Measurements from ENCODE around the gene CEP126.
A peak's percentile ranks its signal among the peaks of the same experiment; 100 is the strongest.

The CEP126 gene

DNA sequence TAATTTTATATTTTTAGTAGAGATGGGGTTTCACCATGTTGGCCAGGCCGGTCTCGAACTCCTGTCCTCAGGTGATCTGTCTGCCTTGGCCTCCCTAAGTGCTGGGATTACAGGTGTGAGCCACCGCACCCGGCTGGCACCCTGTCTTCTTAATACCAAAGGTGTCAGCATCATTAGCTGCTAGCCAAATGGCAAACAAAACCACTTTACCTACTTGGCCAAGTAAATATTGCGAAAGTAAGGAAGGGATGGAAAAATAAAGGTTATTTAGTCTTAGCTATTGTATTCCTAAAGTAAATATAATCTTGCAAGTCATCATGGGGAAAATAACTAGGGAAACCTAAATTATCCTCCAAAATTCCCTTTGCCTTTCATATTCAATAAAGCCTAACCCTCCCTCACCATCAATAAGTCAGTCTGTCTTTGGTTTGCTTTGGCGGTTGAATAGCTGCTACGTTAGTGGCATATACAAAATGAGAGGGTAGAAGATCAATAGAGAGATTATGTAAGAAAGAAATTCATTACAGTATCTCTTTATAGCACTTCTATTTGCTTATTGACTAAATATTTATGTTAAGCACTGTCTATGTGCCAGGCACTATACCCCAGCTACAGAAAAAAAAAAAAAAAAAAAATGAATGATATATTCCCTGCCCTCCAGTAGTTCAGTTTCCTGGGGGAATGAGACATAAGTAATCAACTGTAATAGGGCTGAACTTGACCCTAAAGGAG lies 92.2 kb downstream of the CEP126 start:
- H3K9me3 ChIP-seq (ENCODE audit: control insufficient read depth in 2 of 2, low read length in 2 of 2), result no peaks in the 10 kb centered on the region
- H3K4me3 ChIP-seq (ENCODE audit: low read length in 2 of 2), result peak overlapping the region; percentile 6 to 33
- peak overlapping the region; percentile 80 to 86 for H3K27ac ChIP-seq (ENCODE audit: low read depth in 2 of 2, low read length in 2 of 2)
- H3K9ac ChIP-seq (ENCODE audit: low read depth in 1 of 2, low read length in 2 of 2), result no peak overlapping the region
- peaks cover 0 to 13% of the 10 kb centered on the region in 2 donors for H3K4me1 ChIP-seq (ENCODE audit: control insufficient read depth in 2 of 2, insufficient read depth in 2 of 2, low read length in 2 of 2)
- H3K36me3 ChIP-seq (ENCODE audit: control insufficient read depth in 2 of 2, insufficient read depth in 2 of 2, low read length in 2 of 2), result no peaks in the 10 kb centered on the region
- H3K27me3 ChIP-seq (ENCODE audit: control insufficient read depth in 2 of 2, insufficient read depth in 2 of 2, low read length in 2 of 2), result no peaks in the 10 kb centered on the region

DNA sequence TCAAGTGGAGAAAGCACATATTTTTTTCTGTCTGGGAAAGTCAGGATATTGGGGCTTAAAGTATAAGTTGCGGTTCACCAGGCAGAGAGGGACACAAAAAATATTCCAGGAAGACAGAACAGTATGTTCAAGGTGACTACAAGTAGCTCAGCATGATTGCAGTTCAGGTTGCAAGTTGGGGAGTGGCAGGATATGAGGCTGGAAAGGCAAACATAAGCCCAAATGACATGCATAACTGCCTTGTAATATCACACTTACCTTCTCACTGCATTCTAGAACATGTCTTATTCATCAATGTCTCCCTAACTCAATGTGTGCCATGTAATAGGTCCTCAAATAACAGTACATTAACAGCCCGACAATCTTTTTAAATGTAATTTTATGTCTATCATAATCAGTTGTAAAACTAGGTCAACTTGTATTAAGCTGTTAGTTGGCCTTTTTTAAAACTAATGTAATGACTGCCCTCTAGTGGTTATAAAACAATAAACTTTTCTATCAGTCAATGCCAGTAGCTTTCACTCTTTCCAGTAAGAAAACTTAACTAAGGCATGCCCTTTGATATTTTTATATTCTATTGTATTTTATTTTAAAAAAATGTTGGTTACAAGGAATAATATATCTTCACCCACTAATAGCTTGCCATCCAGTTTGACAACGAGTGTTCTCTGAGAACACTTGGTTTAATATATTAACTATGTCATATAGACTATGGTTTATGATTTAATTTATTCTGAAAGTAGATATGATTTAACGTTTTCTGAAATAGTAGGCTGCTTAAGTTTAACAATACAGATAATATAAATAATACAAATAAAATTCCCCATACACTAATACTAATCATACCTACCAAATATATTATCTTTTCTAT lies 93.0 kb downstream of the CEP126 start:
- H3K4me3 ChIP-seq (ENCODE audit: low read length in 2 of 2), result peak overlapping the region; percentile 33 to 47
- no peak overlapping the region for H3K9ac ChIP-seq (ENCODE audit: low read depth in 1 of 2, low read length in 2 of 2)
- H3K27ac ChIP-seq (ENCODE audit: low read depth in 2 of 2, low read length in 2 of 2), result peak overlapping the region; percentile 80 to 86
- no peaks in the 10 kb centered on the region for H3K36me3 ChIP-seq (ENCODE audit: control insufficient read depth in 2 of 2, insufficient read depth in 2 of 2, low read length in 2 of 2)
- H3K9me3 ChIP-seq (ENCODE audit: control insufficient read depth in 2 of 2, low read length in 2 of 2), result no peaks in the 10 kb centered on the region
- no peaks in the 10 kb centered on the region for H3K27me3 ChIP-seq (ENCODE audit: control insufficient read depth in 2 of 2, insufficient read depth in 2 of 2, low read length in 2 of 2)
- H3K4me1 ChIP-seq (ENCODE audit: control insufficient read depth in 2 of 2, insufficient read depth in 2 of 2, low read length in 2 of 2), result peaks cover 0 to 13% of the 10 kb centered on the region in 2 donors

DNA sequence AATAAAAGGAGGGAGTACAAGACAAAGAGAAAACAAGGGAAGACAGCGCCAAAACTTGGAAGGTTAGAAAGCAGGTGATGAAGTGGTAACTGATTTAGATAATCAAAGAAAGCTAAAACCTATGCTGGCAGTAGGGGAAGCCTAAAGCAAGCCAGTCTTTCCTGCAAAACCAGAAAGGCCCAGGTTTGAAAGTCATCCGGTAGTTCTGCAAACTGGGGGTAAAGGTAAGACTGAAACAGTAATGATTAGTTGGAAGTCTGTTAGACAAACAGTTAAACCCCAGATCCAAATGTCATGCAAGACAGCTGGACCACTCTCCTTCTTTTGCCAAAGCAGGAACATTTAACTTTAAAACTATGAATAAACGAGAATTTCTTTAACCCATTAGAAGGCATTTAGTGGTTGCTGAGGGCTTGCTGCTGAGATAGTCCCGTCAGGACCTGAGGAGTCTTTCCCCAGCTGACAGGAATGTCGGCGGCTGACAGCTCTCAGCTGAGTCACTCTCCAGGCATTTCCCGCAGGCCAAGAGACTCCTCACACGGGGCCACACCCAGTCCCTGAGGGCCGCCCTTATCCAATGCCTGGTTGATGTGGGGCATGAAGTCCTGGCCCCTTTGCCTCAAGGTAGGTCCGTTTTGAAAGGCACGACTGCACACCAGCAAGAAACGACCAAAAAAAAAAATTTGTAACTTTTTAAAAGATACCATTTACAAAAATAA lies 96.1 kb downstream of the CEP126 start:
- H3K9ac ChIP-seq (ENCODE audit: low read depth in 1 of 2, low read length in 2 of 2), result no peak overlapping the region
- no peaks in the 10 kb centered on the region for H3K36me3 ChIP-seq (ENCODE audit: control insufficient read depth in 2 of 2, insufficient read depth in 2 of 2, low read length in 2 of 2)
- H3K27ac ChIP-seq (ENCODE audit: low read depth in 2 of 2, low read length in 2 of 2), result no peak overlapping the region
- no peaks in the 10 kb centered on the region for H3K9me3 ChIP-seq (ENCODE audit: control insufficient read depth in 2 of 2, low read length in 2 of 2)
- H3K27me3 ChIP-seq (ENCODE audit: control insufficient read depth in 2 of 2, insufficient read depth in 2 of 2, low read length in 2 of 2), result no peaks in the 10 kb centered on the region
- no peak overlapping the region for H3K4me3 ChIP-seq (ENCODE audit: low read length in 2 of 2)
- H3K4me1 ChIP-seq (ENCODE audit: control insufficient read depth in 2 of 2, insufficient read depth in 2 of 2, low read length in 2 of 2), result peaks cover 0 to 13% of the 10 kb centered on the region in 2 donors

DNA sequence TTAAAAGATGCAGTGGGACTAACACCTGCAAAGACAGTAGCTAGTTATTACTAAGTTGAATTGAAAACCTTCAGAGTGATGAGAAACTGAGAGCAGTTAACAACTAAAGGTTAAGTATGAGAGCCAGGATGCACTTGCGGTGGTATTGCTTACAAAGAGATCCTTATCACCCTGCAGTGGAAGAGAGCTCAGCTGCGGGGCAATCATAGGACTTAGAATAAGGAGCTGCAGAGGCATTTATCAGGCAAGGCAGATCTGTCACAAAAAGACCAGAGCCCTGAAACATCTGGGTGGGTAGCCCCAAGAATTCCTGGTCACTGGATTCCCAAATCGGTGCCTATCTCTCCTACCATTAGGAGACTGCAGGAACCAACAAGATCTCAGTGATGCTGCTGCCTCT lies 98.1 kb downstream of the CEP126 start:
- Histone ChIP-seq H3K27ac (ENCODE audit: low read depth in 2 of 2, low read length in 2 of 2) (no peak overlapping the region), H3K9ac (ENCODE audit: low read depth in 1 of 2, low read length in 2 of 2) (no peak overlapping the region), H3K9me3 (ENCODE audit: control insufficient read depth in 2 of 2, low read length in 2 of 2) (no peaks in the 10 kb centered on the region), H3K27me3 (ENCODE audit: control insufficient read depth in 2 of 2, insufficient read depth in 2 of 2, low read length in 2 of 2) (no peaks in the 10 kb centered on the region), H3K4me3 (ENCODE audit: low read length in 2 of 2) (no peak overlapping the region), H3K36me3 (ENCODE audit: control insufficient read depth in 2 of 2, insufficient read depth in 2 of 2, low read length in 2 of 2) (no peaks in the 10 kb centered on the region), H3K4me1 (ENCODE audit: control insufficient read depth in 2 of 2, insufficient read depth in 2 of 2, low read length in 2 of 2) (peaks cover 0 to 4% of the 10 kb centered on the region in 2 donors)

DNA sequence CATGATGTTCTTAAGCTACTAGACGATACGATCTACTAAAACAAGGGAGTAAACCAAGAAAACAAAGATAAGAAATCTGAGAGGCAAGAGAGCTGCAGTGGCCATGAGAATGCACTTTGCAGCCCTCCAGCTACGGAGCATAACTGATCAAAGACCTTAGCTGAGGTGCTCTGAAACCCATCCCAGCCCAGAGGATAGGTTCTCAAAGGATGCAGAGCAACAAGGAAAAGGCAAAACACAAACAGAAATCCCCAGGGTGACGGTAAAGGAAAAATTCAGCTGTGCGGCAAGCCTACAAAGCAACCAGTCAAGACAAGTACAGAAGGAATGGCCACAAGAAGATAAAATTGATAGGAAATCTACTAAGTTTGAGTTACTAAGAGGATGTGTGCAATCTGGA lies 99.9 kb downstream of the CEP126 start:
- H3K4me1 ChIP-seq (ENCODE audit: control insufficient read depth in 2 of 2, insufficient read depth in 2 of 2, low read length in 2 of 2), result peaks cover 0 to 4% of the 10 kb centered on the region in 2 donors
- H3K9ac ChIP-seq (ENCODE audit: low read depth in 1 of 2, low read length in 2 of 2), result no peak overlapping the region
- no peak overlapping the region for H3K27ac ChIP-seq (ENCODE audit: low read depth in 2 of 2, low read length in 2 of 2)
- H3K9me3 ChIP-seq (ENCODE audit: control insufficient read depth in 2 of 2, low read length in 2 of 2), result no peaks in the 10 kb centered on the region
- H3K36me3 ChIP-seq (ENCODE audit: control insufficient read depth in 2 of 2, insufficient read depth in 2 of 2, low read length in 2 of 2), result no peaks in the 10 kb centered on the region
- H3K27me3 ChIP-seq (ENCODE audit: control insufficient read depth in 2 of 2, insufficient read depth in 2 of 2, low read length in 2 of 2), result no peaks in the 10 kb centered on the region
- H3K4me3 ChIP-seq (ENCODE audit: low read length in 2 of 2), result no peak overlapping the region

GRCh38 chr11:102017026-102017425 lies 102.2 kb downstream of the CEP126 start:
- H3K4me3 ChIP-seq (ENCODE audit: low read length in 2 of 2), result no peak overlapping the region
- H3K36me3 ChIP-seq (ENCODE audit: control insufficient read depth in 2 of 2, insufficient read depth in 2 of 2, low read length in 2 of 2), result no peaks in the 10 kb centered on the region
- no peak overlapping the region for H3K9ac ChIP-seq (ENCODE audit: low read depth in 1 of 2, low read length in 2 of 2)
- no peaks in the 10 kb centered on the region for H3K9me3 ChIP-seq (ENCODE audit: control insufficient read depth in 2 of 2, low read length in 2 of 2)
- H3K27me3 ChIP-seq (ENCODE audit: control insufficient read depth in 2 of 2, insufficient read depth in 2 of 2, low read length in 2 of 2), result no peaks in the 10 kb centered on the region
- no peak overlapping the region for H3K27ac ChIP-seq (ENCODE audit: low read depth in 2 of 2, low read length in 2 of 2)
- H3K4me1 ChIP-seq (ENCODE audit: control insufficient read depth in 2 of 2, insufficient read depth in 2 of 2, low read length in 2 of 2), result no peaks in the 10 kb centered on the region

GRCh38 chr11:102026217-102026616 lies 111.4 kb downstream of the CEP126 start:
- Histone ChIP-seq H3K9me3 (ENCODE audit: control insufficient read depth in 2 of 2, low read length in 2 of 2) (no peaks in the 10 kb centered on the region), H3K27ac (ENCODE audit: low read depth in 2 of 2, low read length in 2 of 2) (no peak overlapping the region), H3K4me1 (ENCODE audit: control insufficient read depth in 2 of 2, insufficient read depth in 2 of 2, low read length in 2 of 2) (peaks cover 0 to 3% of the 10 kb centered on the region in 2 donors), H3K4me3 (ENCODE audit: low read length in 2 of 2) (no peak overlapping the region), H3K27me3 (ENCODE audit: control insufficient read depth in 2 of 2, insufficient read depth in 2 of 2, low read length in 2 of 2) (no peaks in the 10 kb centered on the region), H3K36me3 (ENCODE audit: control insufficient read depth in 2 of 2, insufficient read depth in 2 of 2, low read length in 2 of 2) (no peaks in the 10 kb centered on the region), H3K9ac (ENCODE audit: low read depth in 1 of 2, low read length in 2 of 2) (no peak overlapping the region)

DNA sequence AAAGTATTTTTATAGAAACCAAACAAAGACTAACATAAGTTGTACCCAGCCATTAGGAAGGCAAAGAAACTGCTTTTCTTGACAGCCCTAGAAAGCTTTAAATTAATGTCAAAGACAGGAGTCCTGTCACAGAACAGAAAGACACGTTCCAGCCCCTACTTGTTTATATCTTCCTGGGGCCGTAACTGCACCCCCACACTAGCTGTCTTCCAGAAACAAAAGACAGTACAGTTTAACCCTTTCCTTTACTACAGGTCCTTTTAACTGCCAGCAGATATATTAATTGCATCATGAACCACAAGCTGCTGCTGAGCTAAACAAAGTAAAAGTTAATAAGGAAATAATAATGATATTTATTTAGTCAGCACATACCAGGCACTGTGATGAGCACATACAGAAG lies 112.1 kb downstream of the CEP126 start:
- H3K27ac ChIP-seq (ENCODE audit: low read depth in 2 of 2, low read length in 2 of 2), result no peak overlapping the region
- H3K4me1 ChIP-seq (ENCODE audit: control insufficient read depth in 2 of 2, insufficient read depth in 2 of 2, low read length in 2 of 2), result peaks cover 0 to 3% of the 10 kb centered on the region in 2 donors
- H3K4me3 ChIP-seq (ENCODE audit: low read length in 2 of 2), result no peak overlapping the region
- no peaks in the 10 kb centered on the region for H3K9me3 ChIP-seq (ENCODE audit: control insufficient read depth in 2 of 2, low read length in 2 of 2)
- H3K9ac ChIP-seq (ENCODE audit: low read depth in 1 of 2, low read length in 2 of 2), result no peak overlapping the region
- H3K27me3 ChIP-seq (ENCODE audit: control insufficient read depth in 2 of 2, insufficient read depth in 2 of 2, low read length in 2 of 2), result no peaks in the 10 kb centered on the region
- H3K36me3 ChIP-seq (ENCODE audit: control insufficient read depth in 2 of 2, insufficient read depth in 2 of 2, low read length in 2 of 2), result no peaks in the 10 kb centered on the region

- Histone ChIP-seq H3K9me3 (ENCODE audit: control insufficient read depth in 2 of 2, low read length in 2 of 2) (no peaks in the 10 kb centered on the region), H3K4me1 (ENCODE audit: control insufficient read depth in 2 of 2, insufficient read depth in 2 of 2, low read length in 2 of 2) (no peaks in the 10 kb centered on the region), H3K36me3 (ENCODE audit: control insufficient read depth in 2 of 2, insufficient read depth in 2 of 2, low read length in 2 of 2) (no peaks in the 10 kb centered on the region), H3K27ac (ENCODE audit: low read depth in 2 of 2, low read length in 2 of 2) (no peak overlapping the region), H3K9ac (ENCODE audit: low read depth in 1 of 2, low read length in 2 of 2) (no peak overlapping the region), H3K27me3 (ENCODE audit: control insufficient read depth in 2 of 2, insufficient read depth in 2 of 2, low read length in 2 of 2) (no peaks in the 10 kb centered on the region), H3K4me3 (ENCODE audit: low read length in 2 of 2) (no peak overlapping the region)
Measured at GRCh38 chr11:102036757-102037156, 121.9 kb downstream of the CEP126 start.

GRCh38 chr11:102046841-102047240 lies 132.0 kb downstream of the CEP126 start:
- Histone ChIP-seq H3K27ac (ENCODE audit: low read depth in 2 of 2, low read length in 2 of 2) (no peak overlapping the region), H3K27me3 (ENCODE audit: control insufficient read depth in 2 of 2, insufficient read depth in 2 of 2, low read length in 2 of 2) (no peaks in the 10 kb centered on the region), H3K4me3 (ENCODE audit: low read length in 2 of 2) (peak overlapping the region; percentile 68 to 72), H3K9me3 (ENCODE audit: control insufficient read depth in 2 of 2, low read length in 2 of 2) (no peaks in the 10 kb centered on the region), H3K9ac (ENCODE audit: low read depth in 1 of 2, low read length in 2 of 2) (peak overlapping the region in 1 of 2 donors; percentile 61), H3K36me3 (ENCODE audit: control insufficient read depth in 2 of 2, insufficient read depth in 2 of 2, low read length in 2 of 2) (no peaks in the 10 kb centered on the region), H3K4me1 (ENCODE audit: control insufficient read depth in 2 of 2, insufficient read depth in 2 of 2, low read length in 2 of 2) (no peaks in the 10 kb centered on the region)
